HepG2 (cell line): Measurements from ENCODE around the gene MEA1. TPM values are rescaled to one million over a fixed set of nuclear protein-coding genes. Genes with fewer than 3 reads are reported as not detected.

Source experiments
- HOMEZ ChIP-seq: IDR thresholded peaks from 2 replicates; pipeline ENCODE4 v1.6.1; 2016; ENCODE audit warnings: low read depth
- NFAT5 ChIP-seq: sonication (generic); formaldehyde crosslinking; IDR thresholded peaks from 2 replicates; pipeline ENCODE4 v1.4.0; 2020; ENCODE audit warnings: missing genetic modification reagents
- PRDM4 ChIP-seq: sonication (generic); formaldehyde crosslinking; IDR thresholded peaks from 2 replicates; pipeline ENCODE4 v1.9.0; 2021; ENCODE audit warnings: missing genetic modification reagents, borderline replicate concordance
- SRSF4 ChIP-seq: fragments of 200-400 bp; formaldehyde crosslinking; IDR thresholded peaks from one replicate; pipeline ENCODE4 v1.6.1; 2018; ENCODE audit warnings: mild to moderate bottlenecking, low read depth, low read length, moderate library complexity; ENCODE audit not compliant: poor library complexity, severe bottlenecking
- ZBTB40 ChIP-seq, 2 experiments: fragments of 450-650 bp in 1 of 2; sonication (generic) in 1 of 2; formaldehyde crosslinking in 1 of 2; IDR thresholded peaks; 2 replicates each; pipeline versions ENCODE4 v1.6.1 to v1.8.0; 2016 to 2022; ENCODE audit warnings: antibody characterized with exemption in 1 of 2, mild to moderate bottlenecking in 1 of 2, missing genetic modification reagents in 1 of 2
- ZEB1 ChIP-seq: IDR thresholded peaks from 2 replicates; pipeline ENCODE4 v1.6.1; 2012; ENCODE audit warnings: mild to moderate bottlenecking, low read depth, inconsistent platforms; ENCODE audit not compliant: insufficient replicate concordance
- ZNF234 ChIP-seq: sonication (generic); formaldehyde crosslinking; conservative IDR thresholded peaks from 2 replicates; pipeline ENCODE4 v1.5.1; 2020; ENCODE audit warnings: mild to moderate bottlenecking, missing genetic modification reagents
- ZSCAN22 ChIP-seq: sonication (generic); formaldehyde crosslinking; IDR thresholded peaks from 2 replicates; pipeline ENCODE4 v1.4.0; 2020; ENCODE audit warnings: mild to moderate bottlenecking, missing genetic modification reagents
- polyA plus RNA-seq, 8 experiments: library from polyadenylated mRNA; depleted of rRNA in 3 of 8; stranded (reverse) in 7 of 8; unstranded in 1 of 8; fragments of >200 nt; fragmentation: Illumina TruSeq in 4 of 8; extraction: Trizol in 4 of 8; gene quantifications; 2 replicates each; pipeline versions ENCODE4 v1.2.1 to v1.2.3, GENCODE V29; 2011 to 2016; ENCODE audit warnings: low read depth in 4 of 8, missing spikeins in 1 of 8, mixed read lengths in 1 of 8; ENCODE audit not compliant: insufficient read depth in 1 of 8
- total RNA-seq, 5 experiments: library from RNA; depleted of rRNA; stranded (reverse); fragments of >200 nt; fragmentation: Illumina TruSeq; extraction: Trizol; gene quantifications; 2 replicates each; pipeline ENCODE4 v1.2.3, GENCODE V29; 2016; ENCODE audit warnings: low read depth in 1 of 5

The MEA1 gene
- total and polyA plus RNA-seq, 2 of the 13 experiments (the other 11 are each of a cell fraction or from before 2014, with no cell fraction given), result 75.6 to 86.2 TPM

GRCh38 chr6:43021270-43022047 is 7.7 kb upstream of the MEA1 start, which contains the start of gene RRP36 (continued):
- TF ChIP-seq ZBTB40 (IDR thresholded peaks at IDR 0.05) (no peak), ZBTB40 (CRISPR knock-in tag; IDR thresholded peaks at IDR 0.05) (peak; percentile 75), ZSCAN22 (CRISPR knock-in tag) (no peak), SRSF4 (no peak), ZEB1 (no peak), HOMEZ (CRISPR knock-in tag) (no peak), PRDM4 (CRISPR knock-in tag) (no peak), NFAT5 (peak; percentile 88; the same call in 1 of the 2 replicates), ZNF234 (CRISPR knock-in tag) (no peak)
